SJCRH30 (cell line): Measurements from ENCODE around the gene SNCA. TPM values are rescaled to one million over a fixed set of nuclear protein-coding genes. Genes with fewer than 3 reads are reported as not detected.

Experiments
- DNase-seq, 2 experiments: peaks; one replicate each; pipeline ENCODE4 v3.0.0-alpha.2; 2015 to 2020
- H3K27ac ChIP-seq: fragments of 250-450 bp; sonication (Bioruptor Pico); 2 replicates; pipeline ENCODE4 v1.5.1; 2020; ENCODE audit warnings: mild to moderate bottlenecking, moderate library complexity
- H3K27me3 ChIP-seq: fragments of 250-450 bp; sonication (Bioruptor Pico); 2 replicates; pipeline ENCODE4 v1.5.1; 2020; ENCODE audit warnings: mild to moderate bottlenecking, moderate library complexity
- H3K36me3 ChIP-seq: fragments of 250-450 bp; sonication (Bioruptor Pico); 2 replicates; pipeline ENCODE4 v1.5.1; 2020; ENCODE audit warnings: mild to moderate bottlenecking, moderate library complexity
- H3K4me1 ChIP-seq: fragments of 250-450 bp; sonication (Bioruptor Pico); 2 replicates; pipeline ENCODE4 v1.5.1; 2020; ENCODE audit warnings: mild to moderate bottlenecking, moderate library complexity
- H3K4me3 ChIP-seq: fragments of 250-450 bp; sonication (Bioruptor Pico); 2 replicates; pipeline ENCODE4 v1.5.1; 2020; ENCODE audit warnings: mild to moderate bottlenecking, moderate library complexity
- H3K9me3 ChIP-seq: fragments of 250-450 bp; sonication (Bioruptor Pico); replicated peaks from 2 replicates; pipeline ENCODE4 v1.5.1; 2020; ENCODE audit warnings: mild to moderate bottlenecking, moderate library complexity
- total RNA-seq: library from RNA; depleted of rRNA; stranded (reverse); fragments of >200 nt; shearing (Covaris generic); gene quantifications from 2 replicates; pipeline ENCODE4 v1.2.3, GENCODE V29; 2014

Gene SNCA
- total RNA-seq, 1 experiment from 2014 or later = 46.6 TPM

DNA sequence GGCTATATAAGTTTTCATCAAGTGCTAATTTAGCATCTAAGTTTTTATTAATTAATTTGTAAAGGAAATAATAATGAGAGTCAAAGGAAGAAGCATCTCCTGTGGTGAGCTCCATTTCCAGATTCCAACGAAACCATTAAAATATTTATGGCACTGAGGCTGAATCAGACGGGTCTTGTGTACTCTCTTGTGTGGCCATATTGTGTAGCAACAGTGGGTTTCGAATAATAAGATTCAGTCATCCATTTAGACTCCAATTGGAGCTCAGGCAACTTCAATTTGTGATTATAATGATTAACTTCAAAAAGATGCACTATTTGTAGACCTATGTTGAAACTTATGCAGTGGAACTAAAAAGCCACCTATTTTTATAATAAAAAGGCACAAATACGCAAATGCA lies 82.4 kb downstream of the SNCA start:
- Histone ChIP-seq H3K36me3 (no peaks in the 10 kb centered on the region), H3K27me3 (no peaks in the 10 kb centered on the region), H3K4me1 (peaks cover 63% of the 10 kb centered on the region), H3K27ac (peak overlapping the region; percentile 99), H3K9me3 (no peaks in the 10 kb centered on the region), H3K4me3 (no peak overlapping the region)
- DNase-seq = peak in 1 of 2 experiments; percentile 44

- H3K4me3 ChIP-seq = peak overlapping the region; percentile 40
- H3K27me3 ChIP-seq = no peaks in the 10 kb centered on the region
- DNase-seq = peak; percentile 35 to 93
- H3K9me3 ChIP-seq = no peaks in the 10 kb centered on the region
- peaks cover 56% of the 10 kb centered on the region for H3K4me1 ChIP-seq
- no peaks in the 10 kb centered on the region for H3K36me3 ChIP-seq
- peak overlapping the region; percentile 99 for H3K27ac ChIP-seq
Observed at GRCh38 chr4:89753601-89754066, 83.3 kb downstream of the SNCA start.

- H3K27me3 ChIP-seq = no peaks in the 10 kb centered on the region
- H3K4me3 ChIP-seq = peak overlapping the region; percentile 40
- peak; percentile 74 to 85 for DNase-seq
- H3K27ac ChIP-seq = peak overlapping the region; percentile 99
- no peaks in the 10 kb centered on the region for H3K9me3 ChIP-seq
- no peaks in the 10 kb centered on the region for H3K36me3 ChIP-seq
- peaks cover 56% of the 10 kb centered on the region for H3K4me1 ChIP-seq
Observed at GRCh38 chr4:89752932-89753598, 83.9 kb downstream of the SNCA start.

- Histone ChIP-seq H3K4me3 (peak overlapping the region; percentile 2; the same call in 1 of the 2 replicates), H3K9me3 (no peaks in the 10 kb centered on the region), H3K27me3 (no peaks in the 10 kb centered on the region), H3K27ac (peak overlapping the region; percentile 99), H3K4me1 (peaks cover 45% of the 10 kb centered on the region), H3K36me3 (no peaks in the 10 kb centered on the region)
- DNase-seq = peak; percentile 66 to 87
Observed at GRCh38 chr4:89751416-89751815, 85.5 kb downstream of the SNCA start.

GRCh38 chr4:89746377-89746776 lies 90.6 kb downstream of the SNCA start:
- peaks cover 12% of the 10 kb centered on the region for H3K4me1 ChIP-seq
- no peak for DNase-seq

GRCh38 chr4:89745708-89746107 lies 91.3 kb downstream of the SNCA start:
- Histone ChIP-seq H3K4me3 (no peak overlapping the region), H3K4me1 (peaks cover 5% of the 10 kb centered on the region), H3K9me3 (no peaks in the 10 kb centered on the region), H3K27me3 (no peaks in the 10 kb centered on the region), H3K27ac (no peak overlapping the region), H3K36me3 (no peaks in the 10 kb centered on the region)
- no peak for DNase-seq

More at GRCh38 chr4:89746377-89746776, 90.6 kb downstream of the SNCA start:
- Histone ChIP-seq H3K27ac (no peak overlapping the region), H3K27me3 (no peaks in the 10 kb centered on the region), H3K9me3 (no peaks in the 10 kb centered on the region), H3K36me3 (no peaks in the 10 kb centered on the region), H3K4me3 (no peak overlapping the region)

- Histone ChIP-seq H3K27me3 (no peaks in the 10 kb centered on the region), H3K27ac (no peak overlapping the region), H3K9me3 (no peaks in the 10 kb centered on the region), H3K36me3 (no peaks in the 10 kb centered on the region), H3K4me1 (no peaks in the 10 kb centered on the region), H3K4me3 (no peak overlapping the region)
- DNase-seq = no peak
Observed at GRCh38 chr4:89744914-89745313, 92.0 kb downstream of the SNCA start.

DNA sequence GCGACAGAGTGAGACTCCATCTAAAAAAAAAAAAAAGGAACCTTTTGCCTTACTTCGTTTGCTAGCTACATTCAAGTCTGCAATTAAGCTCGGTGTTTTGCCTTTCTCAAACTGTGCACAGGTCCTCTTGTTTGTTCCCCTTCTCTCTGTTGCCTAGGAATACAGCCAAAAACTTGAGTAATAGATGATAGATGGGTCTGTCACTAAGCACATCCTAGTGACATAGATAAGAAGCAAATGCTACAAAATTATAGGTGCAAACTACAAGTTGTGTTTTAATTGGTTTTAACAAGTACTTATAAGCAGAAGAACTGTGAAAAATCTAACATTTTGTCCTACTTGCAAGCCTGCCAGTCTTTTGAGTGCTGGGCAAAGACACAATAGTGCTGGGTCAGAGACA lies 95.2 kb downstream of the SNCA start:
- Histone ChIP-seq H3K9me3 (no peaks in the 10 kb centered on the region), H3K36me3 (no peaks in the 10 kb centered on the region), H3K27ac (no peak overlapping the region), H3K4me1 (0 out of 2 replicates have a peak, but pooled peaks cover 7% of the 10 kb centered on the region), H3K4me3 (no peak overlapping the region), H3K27me3 (no peaks in the 10 kb centered on the region)
- no peak for DNase-seq

- no peaks in the 10 kb centered on the region for H3K9me3 ChIP-seq
- no peaks in the 10 kb centered on the region for H3K27me3 ChIP-seq
- H3K4me3 ChIP-seq = no peak overlapping the region
- no peak overlapping the region for H3K27ac ChIP-seq
- H3K4me1 ChIP-seq = 0 out of 2 replicates have a peak, but pooled peaks cover 7% of the 10 kb centered on the region
- no peaks in the 10 kb centered on the region for H3K36me3 ChIP-seq
- DNase-seq = no peak
Observed at GRCh38 chr4:89739311-89739988, 97.5 kb downstream of the SNCA start.

- H3K4me3 ChIP-seq = no peak overlapping the region
- H3K4me1 ChIP-seq = 0 out of 2 replicates have a peak, but pooled peaks cover 7% of the 10 kb centered on the region
- no peak overlapping the region for H3K27ac ChIP-seq
- H3K27me3 ChIP-seq = no peaks in the 10 kb centered on the region
- no peaks in the 10 kb centered on the region for H3K36me3 ChIP-seq
- peak; percentile 11 to 39 for DNase-seq
- no peaks in the 10 kb centered on the region for H3K9me3 ChIP-seq
Observed at GRCh38 chr4:89737888-89738287, 99.1 kb downstream of the SNCA start.

DNA sequence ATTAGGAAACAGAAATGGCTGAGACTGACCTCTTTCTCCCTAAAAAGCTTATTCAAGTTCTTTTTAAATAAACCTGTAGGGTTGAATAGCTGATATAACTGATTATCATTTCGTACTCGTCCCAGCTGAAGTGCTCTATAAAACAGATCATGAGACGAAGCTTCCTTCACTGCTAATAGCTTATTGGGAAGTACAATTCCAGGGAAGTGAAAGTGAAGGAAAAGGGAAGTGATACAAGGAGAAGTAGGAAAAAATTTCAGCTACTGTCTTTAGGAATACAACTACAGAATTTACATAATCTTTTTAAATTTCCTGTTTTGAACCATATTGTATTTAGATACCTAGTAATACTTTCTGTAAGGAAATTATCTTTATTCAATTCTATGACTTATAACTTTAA lies 103.0 kb downstream of the SNCA start:
- no peak for DNase-seq

DNA sequence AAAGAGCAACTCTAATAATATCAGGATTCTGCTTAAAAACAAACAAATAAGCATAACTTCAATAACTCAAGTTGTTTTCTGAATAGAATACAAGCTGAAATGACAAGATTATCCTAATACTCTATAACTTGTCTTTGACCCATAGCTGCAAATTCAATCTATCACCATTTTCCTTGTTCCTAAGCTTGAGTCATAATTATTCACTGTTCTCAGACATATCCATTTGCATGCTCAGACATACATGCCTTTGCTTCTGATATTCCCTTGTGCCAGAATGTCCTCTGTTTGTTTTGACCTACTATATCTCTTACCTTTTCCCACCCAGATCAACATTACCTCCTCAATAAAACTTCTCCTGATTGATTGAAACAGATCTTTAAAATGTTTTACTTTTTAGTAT lies 109.7 kb downstream of the SNCA start:
- H3K4me3 ChIP-seq = no peak overlapping the region
- H3K27ac ChIP-seq = no peak overlapping the region
- H3K27me3 ChIP-seq = no peaks in the 10 kb centered on the region
- no peaks in the 10 kb centered on the region; the same call in 1 of the 2 replicates for H3K9me3 ChIP-seq
- no peaks in the 10 kb centered on the region; the same call in 1 of the 2 replicates for H3K36me3 ChIP-seq
- DNase-seq = no peak
- no peaks in the 10 kb centered on the region for H3K4me1 ChIP-seq

More for the DNA sequence above, 103.0 kb downstream of the SNCA start:
- Histone ChIP-seq H3K27ac (no peak overlapping the region), H3K36me3 (no peaks in the 10 kb centered on the region), H3K4me1 (0 out of 2 replicates have a peak, but pooled peaks cover 7% of the 10 kb centered on the region), H3K9me3 (no peaks in the 10 kb centered on the region), H3K4me3 (no peak overlapping the region), H3K27me3 (no peaks in the 10 kb centered on the region)

GRCh38 chr4:89725268-89725667 lies 111.7 kb downstream of the SNCA start:
- Histone ChIP-seq H3K9me3 (no peaks in the 10 kb centered on the region; the same call in 1 of the 2 replicates), H3K27ac (no peak overlapping the region), H3K36me3 (no peaks in the 10 kb centered on the region; the same call in 1 of the 2 replicates), H3K4me3 (no peak overlapping the region), H3K27me3 (no peaks in the 10 kb centered on the region), H3K4me1 (no peaks in the 10 kb centered on the region)
- no peak for DNase-seq

DNA sequence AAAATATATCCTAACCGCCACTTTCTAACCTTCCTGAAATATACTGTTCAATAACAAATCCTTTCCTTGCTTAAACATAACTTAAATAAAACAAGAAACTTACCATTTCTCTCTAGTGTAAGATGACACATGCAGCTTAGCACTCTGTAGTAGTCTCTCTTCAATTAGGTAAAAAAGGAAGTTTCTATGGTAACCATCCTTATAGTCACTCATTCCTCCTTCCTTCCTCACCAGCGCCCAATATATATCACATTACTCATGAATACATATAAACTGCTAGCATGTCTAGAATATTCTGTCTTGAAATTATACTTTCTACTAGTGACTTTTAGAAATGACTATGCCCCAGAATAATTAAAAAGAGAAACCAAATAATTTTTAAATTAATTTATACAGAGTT lies 112.2 kb downstream of the SNCA start:
- DNase-seq = no peak
- no peak overlapping the region for H3K27ac ChIP-seq
- H3K36me3 ChIP-seq = no peaks in the 10 kb centered on the region; the same call in 1 of the 2 replicates
- H3K4me3 ChIP-seq = no peak overlapping the region
- H3K9me3 ChIP-seq = peaks cover under 1% of the 10 kb centered on the region; the same call in 1 of the 2 replicates
- no peaks in the 10 kb centered on the region for H3K4me1 ChIP-seq
- no peaks in the 10 kb centered on the region for H3K27me3 ChIP-seq

- H3K36me3 ChIP-seq = no peaks in the 10 kb centered on the region; the same call in none of the 2 replicates
- no peaks in the 10 kb centered on the region for H3K27me3 ChIP-seq
- H3K4me3 ChIP-seq = no peak overlapping the region
- no peaks in the 10 kb centered on the region for H3K4me1 ChIP-seq
- H3K9me3 ChIP-seq = peaks cover 13% of the 10 kb centered on the region
- no peak for DNase-seq
- H3K27ac ChIP-seq = no peak overlapping the region
Observed at GRCh38 chr4:89723096-89723495, 113.9 kb downstream of the SNCA start.
